ENCODE results near the gene MCC.
A peak's percentile ranks its signal among the peaks of the same experiment; 100 is the strongest.
"Not testable (repeated sequence)": the region's sequence is repeated elsewhere in the genome, so short reads cannot be mapped to it uniquely, and the experiment has no call there.

The MCC gene

DNA sequence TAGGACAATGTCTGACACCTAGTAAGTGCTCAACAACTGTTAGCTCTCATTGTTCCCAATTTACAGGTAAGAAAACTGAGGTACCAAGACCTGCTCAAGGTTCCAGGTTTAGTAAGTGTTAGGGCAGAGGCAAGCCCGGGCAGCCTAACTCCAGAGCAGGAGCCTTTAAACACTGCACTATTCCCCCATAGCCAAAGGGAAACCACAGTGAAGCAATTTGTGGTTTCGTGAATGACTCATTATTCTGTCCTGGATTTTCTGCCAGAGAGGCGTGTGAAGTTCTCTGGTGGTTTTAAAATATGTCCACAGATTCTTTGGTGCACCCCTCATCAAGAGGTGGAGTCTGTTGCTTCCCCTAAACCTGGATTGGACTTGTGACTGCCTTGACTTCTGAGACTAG is 1.0 kb upstream of the MCC start:
- peak; percentile 50 for DNase-seq

DNA sequence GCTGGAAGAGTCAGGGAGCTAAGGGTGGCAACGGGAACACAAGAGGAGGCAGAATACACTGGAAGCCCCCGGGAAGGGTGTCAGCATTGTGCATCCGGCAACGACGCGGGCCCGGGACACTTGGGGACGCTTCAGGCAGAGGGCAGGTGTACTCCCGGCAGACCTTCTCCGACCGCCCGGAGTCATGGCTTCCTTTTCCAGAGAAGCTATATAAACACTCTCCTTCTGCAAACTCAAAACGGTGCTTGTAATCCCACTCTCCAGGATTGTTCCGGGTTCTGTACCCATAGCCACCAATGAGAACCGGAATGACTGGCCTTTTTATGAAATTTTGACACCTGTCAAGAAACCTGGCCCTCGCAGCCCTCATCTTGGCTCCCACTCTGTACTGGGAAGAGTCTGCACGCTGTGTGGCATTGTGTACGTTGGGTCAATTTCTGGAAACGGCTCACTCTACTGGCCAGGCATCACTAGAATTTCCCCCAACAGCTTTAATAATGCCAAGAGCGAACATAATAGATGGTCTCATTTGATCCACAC is 462 bp upstream of the MCC start:
- DNase-seq = no peak

DNA sequence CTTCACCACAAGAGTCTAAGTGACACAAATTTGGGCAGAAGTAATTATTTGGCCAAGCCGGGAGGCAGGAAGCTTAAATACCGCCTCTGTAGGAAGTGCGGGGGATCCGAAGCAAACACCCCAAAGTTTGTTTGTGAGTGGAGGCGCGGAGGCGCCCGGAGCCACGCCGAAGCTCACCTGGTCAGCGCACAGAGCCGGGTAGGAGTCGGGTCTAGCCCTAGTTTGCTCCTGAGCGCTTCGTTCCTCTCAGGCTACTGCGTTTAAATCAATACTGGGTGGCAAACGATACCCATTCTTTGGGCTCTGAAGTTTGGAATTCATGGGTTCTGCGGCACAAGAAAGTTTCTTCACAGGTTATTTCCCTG is 855 bp downstream of the MCC start:
- DNase-seq = no peak

DNA sequence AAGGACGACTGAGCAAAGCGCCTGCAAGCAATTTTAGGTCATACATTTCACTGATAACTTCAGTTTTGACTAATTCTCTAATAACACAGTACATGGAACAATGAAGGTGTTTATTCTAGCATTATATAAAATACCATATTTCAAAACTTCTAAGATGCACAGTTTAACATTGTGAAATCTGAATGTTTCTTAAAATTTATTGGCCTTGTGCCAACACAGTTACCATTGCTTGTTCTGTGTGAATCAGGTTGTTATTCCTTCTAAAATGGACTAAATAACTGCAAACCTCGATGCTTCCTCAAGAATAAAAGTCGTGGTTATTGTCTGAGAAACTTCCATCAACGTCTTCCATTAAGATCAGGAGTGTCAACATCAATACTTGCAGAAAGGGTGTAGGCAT is 8.0 kb downstream of the MCC start:
- no peak for DNase-seq

DNA sequence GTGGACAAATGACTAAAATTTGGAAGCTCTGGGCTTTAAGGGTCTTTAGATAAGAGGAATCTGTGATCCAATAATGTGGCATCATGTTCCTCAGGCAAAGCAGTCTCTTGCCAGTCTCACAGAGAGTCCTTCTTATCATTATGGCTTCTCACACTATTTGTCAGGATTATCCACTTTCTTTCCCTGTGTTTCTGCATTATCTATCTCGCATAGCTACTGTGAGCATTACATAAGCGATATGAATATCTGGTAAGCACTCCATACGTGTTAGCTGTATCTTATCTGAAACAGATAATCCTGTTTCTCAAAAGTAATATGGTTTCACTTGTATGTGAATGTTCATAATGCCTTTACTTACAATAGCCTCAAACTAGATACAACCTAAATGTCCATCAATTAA is 9.6 kb downstream of the MCC start:
- no peak for DNase-seq

DNA sequence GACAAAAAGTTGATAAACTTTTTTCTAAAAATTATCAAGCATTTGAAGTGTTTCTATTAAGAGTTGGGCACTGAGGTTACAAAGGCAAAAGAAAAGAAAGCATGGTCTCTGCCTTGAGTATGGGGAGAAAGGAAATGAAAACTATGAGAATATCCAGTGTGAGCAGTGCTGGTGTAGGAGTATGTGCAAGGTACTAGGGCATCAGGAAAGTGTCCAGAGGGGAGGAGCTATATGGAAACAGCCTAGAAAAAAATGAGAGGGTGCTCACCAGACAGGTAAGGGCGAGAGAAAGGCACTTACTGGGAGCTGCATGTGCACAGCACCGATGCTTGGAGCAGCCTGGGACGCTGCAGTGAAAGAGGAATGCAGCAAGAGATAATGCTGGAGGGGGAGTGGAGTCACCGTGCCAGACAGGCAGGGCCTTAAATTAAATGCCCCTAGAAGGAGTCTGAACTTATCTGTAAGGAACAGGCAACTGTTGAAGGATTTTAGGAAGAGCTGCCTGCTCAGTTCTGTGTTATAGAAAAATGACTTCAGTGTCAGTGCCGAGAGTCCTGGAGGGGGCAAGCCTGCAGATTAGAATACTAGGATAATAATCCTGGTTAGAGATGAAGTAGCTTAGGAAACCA is 14.0 kb downstream of the MCC start:
- DNase-seq = no peak

DNA sequence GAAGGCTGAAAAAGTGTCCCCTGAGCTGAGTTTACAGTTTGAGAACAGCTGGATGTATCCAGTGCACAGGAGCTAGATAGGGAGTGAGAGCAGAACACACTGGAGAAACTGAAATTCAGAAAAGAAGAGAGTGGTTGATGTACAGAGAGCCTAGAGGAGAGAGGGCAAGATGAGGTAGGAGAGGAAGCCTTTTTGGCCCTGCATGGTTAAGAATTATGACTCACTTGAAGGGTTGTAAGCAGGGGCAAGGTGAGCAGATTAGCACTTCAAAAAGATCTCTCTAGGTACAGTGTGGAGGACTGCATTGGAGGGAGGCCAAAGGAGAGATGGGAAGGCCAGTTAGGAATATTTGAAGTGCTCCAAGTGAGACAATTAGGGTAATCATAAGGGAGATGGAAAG is 25.2 kb downstream of the MCC start:
- DNase-seq = no peak

DNA sequence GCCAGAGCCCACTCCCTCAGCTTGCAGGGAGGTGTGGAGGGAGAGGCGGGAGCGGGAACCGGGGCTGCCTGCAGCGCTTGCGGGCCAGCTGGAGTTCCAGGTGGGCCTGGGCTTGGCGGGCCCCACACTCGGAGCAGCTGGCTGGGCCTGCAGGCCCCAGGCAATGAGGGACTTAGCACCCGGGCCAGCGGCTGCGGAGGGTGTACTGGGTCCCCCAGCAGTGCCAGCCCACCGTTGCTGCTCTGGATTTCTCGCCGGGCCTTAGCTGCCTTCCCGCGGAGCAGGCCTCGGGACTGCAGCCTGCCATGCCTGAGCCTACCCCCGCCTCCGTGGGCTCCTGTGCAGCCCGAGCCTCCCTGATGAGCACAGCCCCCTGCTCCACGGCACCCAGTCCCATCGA is 31.1 kb downstream of the MCC start:
- not testable (repeated sequence) for DNase-seq

DNA sequence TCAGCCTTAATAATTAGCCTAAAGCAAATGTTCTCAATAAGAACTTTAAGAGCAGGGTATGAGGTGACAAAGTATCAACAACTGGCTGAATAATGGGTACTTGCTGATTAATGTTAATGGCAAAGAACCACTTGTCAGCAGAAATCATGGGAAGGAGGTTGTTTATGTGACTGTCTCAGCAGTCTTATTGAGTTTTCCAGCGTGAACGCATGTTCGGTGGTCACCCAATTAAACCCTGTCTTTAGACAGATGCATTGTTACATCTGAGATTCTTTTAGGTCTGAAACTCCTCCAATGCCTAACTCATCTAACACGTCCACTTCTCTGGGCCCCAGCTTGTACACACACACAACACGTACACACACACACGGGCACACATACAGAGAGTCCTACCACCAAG is 35.3 kb downstream of the MCC start:
- DNase-seq = no peak

DNA sequence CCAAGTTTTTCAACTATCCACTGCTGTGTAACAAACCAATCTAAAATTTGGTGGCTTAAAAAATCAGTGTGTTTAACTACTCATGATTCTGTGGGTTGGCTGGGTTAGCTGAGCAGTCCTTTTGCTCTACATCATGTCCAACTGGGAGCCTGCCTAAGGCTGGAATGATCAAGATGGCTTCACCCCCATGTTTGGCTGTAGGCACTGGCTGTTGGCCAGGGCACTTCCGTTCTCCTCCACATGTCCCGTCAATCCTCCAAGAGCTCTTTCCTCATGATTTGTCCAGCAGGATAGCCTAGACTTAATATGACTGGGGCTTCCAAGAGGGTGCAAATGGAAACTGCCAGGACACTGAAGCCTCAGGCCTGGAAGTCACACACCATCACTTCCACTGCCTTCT is 36.5 kb downstream of the MCC start:
- DNase-seq = no peak

DNA sequence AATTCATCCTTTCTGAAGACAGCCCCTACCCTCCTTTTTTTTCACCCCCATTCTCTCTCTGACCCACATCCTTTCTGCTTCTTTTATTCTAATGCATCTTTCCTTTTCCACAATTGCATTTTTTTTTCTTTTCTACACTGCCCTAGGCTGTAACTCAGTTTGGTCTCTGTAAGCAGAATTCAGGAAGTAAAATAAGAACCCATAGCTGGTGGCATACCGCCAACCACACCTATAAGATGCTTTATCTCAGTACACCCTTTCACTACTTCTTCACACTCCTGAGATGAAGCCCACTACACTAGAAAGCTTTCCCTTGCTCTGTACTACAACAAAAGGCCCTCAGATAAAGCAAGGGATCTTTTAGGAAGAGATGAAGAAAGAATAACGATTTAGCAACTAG is 37.3 kb downstream of the MCC start:
- DNase-seq = no peak

DNA sequence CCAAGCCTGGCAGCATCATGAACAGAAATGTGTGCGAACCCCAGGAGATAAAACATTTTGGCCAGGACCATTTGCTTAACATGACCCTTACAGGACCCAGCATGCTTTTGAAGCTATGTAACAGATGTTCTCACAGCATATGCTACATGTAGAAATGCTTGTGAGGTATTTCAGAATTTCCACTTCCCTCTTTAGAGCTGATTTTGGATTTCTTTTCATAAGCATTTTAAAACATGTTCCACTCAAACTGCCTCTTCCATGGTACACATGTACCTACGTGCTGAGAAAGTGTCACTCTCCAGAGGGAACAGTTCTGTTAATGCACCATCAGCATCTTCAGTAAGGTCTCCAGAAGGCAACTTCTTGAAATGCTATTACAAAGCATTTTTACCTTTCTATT is 37.8 kb downstream of the MCC start:
- DNase-seq = no peak

DNA sequence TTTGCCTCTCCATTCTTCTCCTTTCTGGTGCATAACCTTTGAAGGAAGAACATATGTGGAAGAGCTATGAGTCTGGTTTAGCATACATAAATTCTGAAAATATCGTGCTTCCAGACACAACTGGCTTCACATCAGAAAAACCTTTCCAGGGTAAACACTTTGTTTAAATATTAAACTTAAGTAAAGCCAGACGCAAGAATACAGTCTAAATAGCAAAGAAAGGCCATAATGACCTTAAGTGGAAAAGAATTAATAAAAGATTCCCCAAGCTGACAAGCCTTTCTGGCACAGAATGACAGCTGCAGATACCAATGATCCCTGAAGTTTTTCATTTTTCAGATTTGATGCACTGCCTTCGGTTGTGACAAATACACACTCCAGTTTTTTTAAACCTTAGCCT is 40.0 kb downstream of the MCC start:
- DNase-seq = no peak

DNA sequence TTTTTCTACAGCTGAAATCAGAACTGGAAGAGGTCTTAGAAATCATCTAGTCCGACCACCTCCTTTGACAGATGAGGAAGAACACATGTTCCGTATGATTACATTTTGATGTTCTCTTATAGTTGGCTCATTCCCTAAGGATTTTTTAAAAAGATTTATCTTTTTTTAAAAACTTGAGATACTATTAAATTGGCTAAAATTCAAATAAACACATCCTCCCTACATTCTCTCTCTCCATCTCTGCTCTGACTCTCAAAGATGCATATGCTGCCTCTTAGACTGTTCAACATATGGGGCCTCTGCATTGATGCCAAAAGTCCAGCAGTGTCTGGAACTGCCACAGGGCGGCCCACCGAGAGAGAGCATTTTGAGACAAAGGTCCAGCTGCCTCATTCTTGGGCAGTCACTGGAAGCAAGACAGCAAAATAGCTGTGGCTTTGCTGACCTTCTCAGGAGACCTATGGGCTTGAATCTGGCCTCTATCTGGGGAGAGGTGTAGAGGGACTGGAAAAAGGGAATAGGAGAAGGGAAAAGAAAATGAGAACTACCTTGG is 40.7 kb downstream of the MCC start:
- no peak for DNase-seq

DNA sequence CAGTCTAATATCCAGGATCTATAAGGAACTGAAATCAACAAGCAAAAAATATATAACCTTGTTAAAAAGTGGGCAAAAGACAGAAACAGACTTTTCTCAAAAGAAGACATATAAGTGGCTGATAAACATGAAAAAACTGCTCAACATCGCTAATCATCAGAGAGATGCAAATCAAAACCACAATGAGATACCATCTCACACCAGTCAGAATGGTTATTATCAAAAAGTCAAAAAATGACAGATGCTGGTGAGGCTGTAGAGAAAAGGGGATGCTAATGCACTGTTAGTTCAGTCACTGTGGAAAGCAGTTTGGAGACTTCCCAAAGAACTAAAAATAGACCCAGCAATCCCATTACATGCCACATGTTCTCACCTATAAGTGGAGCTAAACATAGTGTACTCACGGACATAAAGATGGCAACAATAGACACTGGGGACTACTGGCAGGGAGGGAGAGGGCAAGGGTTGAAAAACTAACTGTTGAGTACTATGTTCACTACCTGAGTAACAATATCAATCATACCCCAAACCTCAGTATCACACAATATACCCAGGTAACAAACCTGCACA is 41.8 kb downstream of the MCC start:
- no peak for DNase-seq

DNA sequence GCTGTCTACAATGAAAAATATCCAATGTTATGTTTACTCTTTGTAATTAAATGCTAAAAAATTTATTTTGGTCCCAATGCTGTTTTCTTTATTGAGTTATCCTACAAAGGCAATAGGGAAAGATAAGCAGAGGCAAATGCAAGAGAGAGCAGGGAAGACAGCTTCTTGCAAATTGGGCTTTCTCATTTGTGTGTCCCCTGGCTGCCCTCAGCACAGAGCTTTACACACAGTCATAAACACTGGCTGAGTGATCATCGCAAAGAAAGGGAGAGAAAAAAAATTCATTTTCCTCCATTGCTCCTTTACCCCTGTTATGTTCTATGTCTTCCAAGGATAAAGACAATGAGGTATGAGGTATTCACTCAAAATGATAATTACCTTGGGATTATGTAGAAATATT is 51.1 kb downstream of the MCC start:
- no peak for DNase-seq

DNA sequence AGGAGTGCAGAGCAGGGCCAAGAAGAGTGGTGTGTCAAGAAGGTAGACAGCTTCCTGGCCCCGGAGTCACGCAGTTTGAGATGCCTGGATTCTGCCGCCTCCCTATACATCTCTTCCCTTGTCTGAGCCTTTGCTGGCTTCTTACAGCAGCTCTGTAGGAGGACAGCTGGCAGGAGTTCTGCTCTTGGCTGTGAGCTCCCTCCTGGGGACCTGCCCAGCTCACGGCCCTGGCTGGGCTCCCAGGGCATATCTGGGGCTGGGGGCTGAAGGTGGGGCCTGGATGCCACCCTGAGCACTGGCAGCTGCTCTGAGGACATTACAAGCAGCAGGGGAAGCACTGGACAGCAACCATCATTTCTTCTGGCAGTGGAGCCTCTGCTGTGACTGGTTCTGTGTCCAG is 52.7 kb downstream of the MCC start:
- DNase-seq = no peak

DNA sequence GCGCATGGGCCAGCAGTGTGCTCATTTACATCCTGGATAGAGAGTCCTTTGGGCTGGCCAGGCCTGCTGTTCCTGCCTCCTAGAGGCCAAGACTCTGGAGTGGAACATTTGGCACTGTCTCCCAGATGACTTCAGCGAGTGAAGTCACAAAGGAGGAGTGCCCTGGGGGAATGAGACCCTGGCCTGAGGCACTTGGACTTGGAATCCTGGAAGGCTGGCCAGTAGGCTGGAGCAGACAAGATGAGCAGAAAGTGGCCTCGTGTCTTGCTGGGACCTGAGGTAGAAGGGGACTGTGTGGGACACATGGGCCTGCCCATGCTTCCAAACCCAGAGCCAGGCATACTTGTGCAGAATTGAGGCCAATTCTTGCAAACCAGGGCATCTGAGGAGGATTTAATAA is 53.4 kb downstream of the MCC start, which contains the start of gene TSSK1B:
TSS of gene TSSK1B (minus strand) at position 101 of the 400 bp plus-strand sequence. CDS start 150 bp downstream, outside the sequence.
- DNase-seq = no peak

DNA sequence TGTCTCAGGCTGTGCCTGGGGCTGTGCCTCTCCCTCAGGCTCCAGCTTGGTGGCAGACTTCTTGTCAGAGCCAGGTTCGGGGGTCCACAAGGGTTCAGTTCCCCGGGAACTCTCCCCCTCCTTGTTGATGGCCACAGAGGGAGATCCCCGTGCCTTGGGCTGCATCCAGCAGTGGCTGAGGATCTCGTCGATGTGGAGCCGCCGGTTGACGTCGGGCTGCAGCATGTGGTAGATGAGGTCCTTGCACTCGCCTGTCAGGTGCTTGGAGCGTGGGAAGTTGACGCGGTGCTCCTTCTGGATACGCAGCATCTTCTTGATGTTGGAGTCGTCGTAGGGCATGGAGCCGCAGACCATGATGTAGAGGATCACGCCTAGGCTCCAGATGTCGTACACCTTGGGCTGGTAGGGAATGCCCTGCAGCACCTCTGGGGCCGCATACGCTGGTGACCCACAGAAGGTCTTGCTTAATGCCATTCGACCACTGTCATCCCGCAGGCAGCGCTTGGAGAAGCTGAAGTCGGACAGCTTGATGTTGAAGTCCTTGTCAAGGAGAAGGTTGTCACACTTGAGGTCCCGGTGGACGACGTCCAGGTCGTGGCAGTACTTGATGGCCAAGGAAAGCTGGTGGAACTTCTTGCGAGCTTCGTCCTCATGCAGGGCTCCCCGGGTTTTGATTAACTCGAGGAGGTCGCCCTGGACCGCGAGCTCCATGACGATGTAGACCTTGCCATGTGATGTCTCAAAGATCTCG is 54.2 kb downstream of the MCC start:
- DNase-seq = no peak

DNA sequence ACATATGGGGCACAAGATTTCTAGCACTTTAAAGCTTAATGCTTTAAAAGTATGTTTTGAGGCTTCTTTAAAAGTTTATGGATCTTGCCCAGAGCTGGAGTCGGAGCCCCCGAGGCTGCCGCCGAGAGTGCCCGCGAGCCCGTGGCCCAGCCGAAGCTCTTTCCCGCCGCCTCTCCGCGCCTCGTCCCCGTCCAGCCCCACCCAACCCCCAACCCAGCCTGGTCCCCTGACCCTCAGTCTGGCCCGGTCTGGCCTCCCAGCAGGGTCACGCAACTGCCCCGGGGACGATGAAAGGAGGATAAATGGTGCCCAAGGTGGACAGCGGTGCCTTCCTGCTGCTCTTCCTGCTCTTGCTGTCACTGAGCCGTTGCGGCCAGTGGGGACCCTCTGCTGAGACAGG is 55.2 kb downstream of the MCC start:
- DNase-seq = no peak

DNA sequence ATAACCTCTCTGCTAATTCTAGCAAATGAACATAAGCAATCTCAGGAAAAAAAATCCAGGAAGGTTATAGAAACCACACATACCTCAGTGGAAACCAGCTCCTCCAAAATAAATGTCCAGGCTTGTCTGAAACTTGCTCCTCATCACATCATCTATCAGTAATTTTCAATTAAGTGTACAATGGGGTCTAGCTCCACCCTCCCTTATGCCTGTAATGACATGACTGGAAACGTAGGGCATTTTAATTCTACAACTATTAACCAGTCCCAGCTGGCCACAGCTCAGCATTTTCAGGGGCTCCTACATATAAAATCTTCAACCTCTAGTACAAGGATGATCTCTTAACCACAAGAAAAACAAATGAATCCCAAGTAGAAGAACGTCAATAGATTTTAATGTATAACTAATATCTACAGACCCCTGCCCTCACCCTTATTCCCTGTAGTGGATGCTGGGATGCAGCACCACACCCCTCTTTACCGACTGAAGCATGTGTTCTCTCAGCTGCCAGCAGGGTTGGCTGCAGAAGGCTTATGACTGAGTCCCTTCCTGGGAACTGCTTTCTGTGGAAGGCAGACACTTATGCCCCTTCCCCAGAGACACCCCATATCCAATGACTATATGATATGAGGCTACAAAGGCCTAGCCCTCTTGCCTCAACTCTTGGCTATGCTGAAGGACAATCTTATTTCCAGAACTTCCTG is 60.2 kb downstream of the MCC start:
- no peak for DNase-seq

DNA sequence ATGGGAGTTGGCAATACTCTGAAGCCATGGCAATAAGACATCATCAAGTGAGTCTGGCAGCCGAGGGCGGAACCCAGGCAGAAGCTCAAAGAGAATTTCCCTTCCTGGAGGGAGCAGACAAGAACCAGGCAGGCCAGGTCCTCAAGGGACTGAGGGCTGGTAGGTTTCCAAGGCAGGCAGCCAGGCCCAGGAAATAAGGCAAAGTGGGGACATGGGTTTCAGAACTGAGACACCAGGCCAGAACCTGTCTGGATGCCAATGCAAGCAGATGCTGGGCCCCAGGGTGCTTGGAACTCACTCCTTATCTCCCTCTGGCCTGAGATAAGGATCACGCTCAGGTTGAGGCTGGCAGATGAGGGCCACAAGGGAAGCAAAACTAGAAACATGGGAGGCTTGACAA is 62.3 kb downstream of the MCC start:
- no peak for DNase-seq

DNA sequence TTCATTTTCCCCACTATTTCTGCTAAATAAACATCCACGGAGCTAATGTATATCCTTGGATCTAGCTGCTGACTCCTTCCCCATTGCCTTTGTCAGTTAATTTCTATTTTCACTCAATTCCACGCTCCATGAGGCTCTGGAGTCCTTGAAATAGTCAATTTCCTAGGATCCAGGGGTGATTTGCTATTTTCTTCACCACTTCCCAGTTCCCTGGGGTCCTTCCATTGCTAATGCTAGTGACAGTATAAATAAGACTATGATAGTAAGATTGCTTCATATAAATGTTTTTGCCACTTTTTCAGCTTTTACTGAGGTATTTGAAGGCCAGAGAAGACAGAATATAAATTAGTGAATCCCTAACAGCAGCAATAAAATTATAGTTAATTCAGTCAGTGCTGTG is 66.6 kb downstream of the MCC start:
- no peak for DNase-seq

Data from activated CD4-positive, alpha-beta T cell treated with anti-CD3 and anti-CD28 coated beads, Interleukin-2, amount 50 U/mL, for 16 hours (primary cell).